ENCODE data around the gene FSTL4.

The FSTL4 gene

GRCh38 chr5:133612249-133612860 lies at the start of gene FSTL4:
TSS of gene FSTL4 (minus strand) at chr5:133612541.
- DNase-seq: no peak

GRCh38 chr5:133661389-133661788 lies 49.0 kb upstream of the FSTL4 start:
- DNase-seq: no peak

GRCh38 chr5:133658327-133658726 lies 46.0 kb upstream of the FSTL4 start:
- DNase-seq: no peak

GRCh38 chr5:133657036-133657435 lies 44.7 kb upstream of the FSTL4 start:
- no peak for DNase-seq

DNA sequence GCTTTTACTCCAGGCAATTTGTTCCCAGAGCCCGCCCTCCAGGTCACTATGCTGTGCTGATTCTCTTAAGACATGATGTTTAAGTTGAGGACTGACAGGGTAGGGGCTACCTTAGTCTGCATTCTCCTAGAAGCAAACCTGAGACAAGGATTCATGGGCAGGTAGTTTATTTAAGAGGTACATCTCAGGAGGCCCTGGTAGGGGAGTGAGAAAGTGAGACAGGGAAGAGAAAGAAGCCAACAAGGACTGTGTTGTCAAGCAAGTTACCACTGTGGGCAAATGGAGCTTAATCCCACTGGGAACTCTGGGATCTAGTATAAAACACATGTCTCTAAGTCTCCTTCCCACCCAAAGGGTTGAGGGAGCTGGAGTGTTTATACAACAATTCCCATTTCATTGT lies 43.6 kb upstream of the FSTL4 start:
- no peak for DNase-seq

DNA sequence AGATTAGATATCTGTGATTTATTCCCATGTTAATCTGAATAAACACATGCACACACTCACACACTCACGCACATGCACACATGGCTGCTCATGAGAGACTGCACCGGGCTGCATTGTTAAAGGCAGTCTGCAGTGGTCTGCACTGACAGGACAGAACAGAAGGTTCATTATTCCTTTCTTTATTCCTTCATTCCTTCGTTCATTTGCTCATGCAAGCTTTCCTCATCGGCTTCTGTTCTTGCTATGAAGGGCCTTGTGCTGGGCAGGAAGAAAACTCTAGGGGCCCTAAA lies 41.4 kb upstream of the FSTL4 start:
- DNase-seq: no peak

DNA sequence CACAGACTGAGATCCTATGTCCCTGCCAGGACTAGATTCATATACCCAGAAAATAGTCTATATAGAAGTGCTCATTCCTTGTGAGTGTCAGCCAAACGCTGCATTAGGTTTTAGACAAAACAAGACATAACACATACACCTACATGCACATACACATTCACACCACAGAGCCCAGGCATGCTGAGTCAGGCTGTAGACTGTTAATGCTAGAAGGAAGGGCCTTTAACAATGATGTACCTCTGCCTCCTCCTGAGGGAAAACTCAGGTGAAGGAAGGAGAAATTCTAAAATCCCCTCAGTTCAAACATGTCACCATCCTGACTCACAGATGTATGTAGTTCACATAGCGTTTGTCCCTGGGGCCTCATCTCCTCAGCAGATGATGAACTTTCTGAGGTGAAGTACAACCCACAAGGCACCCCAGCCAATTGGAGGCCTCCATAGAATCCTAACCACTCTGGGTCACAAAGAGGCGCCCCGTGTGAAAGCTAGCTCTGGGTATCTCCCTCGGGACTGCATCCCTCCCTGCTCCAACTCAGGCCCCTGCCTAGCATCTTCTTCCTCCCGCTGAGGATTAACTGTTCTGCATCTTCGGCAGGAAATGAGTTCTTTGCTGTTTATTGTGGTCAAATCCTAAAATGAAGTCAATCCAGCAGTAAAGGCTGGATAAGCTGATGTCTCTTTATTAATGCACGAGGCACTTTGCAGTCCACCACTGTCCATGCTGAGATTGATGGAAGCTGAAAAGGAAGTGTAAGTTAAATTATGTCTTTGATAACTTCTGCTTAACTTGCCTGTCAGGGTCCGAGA lies 40.8 kb upstream of the FSTL4 start:
- no peak for DNase-seq

- no peak for DNase-seq
These were observed 31.9 kb upstream of the FSTL4 start for GRCh38 chr5:133644000-133644865.

DNA sequence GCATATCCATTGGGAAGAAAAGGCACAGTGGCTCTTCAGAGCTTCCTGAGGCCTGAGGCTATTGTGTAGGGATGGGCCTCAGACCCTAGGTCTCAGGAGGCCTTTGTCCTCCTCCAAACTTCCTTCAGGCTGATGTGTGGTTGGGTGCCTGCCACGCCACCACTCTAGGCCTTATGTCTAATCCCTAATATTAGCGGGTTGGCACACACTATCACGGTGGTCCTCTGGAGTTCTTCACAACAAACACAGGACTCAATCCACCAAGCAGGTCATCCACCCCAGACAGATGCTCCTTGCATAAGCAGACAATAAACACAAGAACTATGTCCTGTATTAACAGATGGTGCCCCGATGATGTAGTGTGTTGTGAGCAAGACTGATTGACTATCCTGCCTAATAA lies 31.0 kb upstream of the FSTL4 start:
- DNase-seq: no peak

DNA sequence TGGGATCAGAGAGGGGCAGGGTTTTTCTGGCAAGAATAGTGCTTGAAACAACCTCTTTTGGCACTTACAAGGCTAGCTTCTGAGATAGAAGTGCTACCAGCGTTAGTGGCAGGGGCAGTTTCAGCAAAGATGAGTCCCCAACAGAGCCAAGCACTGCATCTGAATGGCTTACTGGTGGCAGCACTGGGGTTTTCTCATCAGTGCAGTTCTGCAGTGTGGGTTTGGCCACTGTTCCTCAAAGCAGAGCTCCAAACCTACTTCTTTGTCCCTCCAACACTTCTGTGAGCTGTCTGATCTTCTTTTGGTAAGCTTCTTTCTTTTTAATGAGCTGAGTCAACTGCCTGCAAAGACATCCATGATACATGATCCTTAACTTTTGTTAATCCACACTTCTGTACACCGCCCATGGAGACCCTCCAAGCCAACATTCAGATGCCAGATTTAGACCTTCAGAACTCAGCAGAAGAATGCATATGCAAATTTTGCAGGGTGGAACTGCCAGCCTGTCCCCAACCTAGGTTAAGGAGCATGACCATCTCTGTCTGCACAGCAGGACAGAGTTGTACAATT lies 29.9 kb upstream of the FSTL4 start:
- DNase-seq: no peak

- DNase-seq: no peak
These were observed 29.3 kb upstream of the FSTL4 start for GRCh38 chr5:133641683-133642082.

- DNase-seq: no peak
These were observed 27.6 kb upstream of the FSTL4 start for GRCh38 chr5:133639850-133640528.

DNA sequence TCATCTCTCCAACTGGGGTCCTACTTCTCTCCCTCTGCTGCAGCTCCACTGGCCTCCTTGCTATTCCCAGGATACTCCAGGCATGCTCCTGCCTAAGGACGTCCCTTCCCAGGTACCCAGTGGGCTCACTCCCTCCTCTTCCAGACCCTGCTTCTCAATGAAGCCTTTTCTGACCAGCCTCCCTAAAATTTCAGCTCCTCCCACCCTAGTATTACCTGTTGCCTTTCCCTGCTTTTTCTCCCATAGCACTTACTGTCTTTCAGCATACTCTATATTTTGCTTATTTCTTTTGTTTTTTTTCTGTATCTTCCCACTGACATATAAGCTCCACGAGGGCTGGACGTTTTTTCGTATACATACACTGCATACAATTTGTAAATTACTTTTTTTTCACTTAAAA lies 26.1 kb upstream of the FSTL4 start:
- DNase-seq: no peak

DNA sequence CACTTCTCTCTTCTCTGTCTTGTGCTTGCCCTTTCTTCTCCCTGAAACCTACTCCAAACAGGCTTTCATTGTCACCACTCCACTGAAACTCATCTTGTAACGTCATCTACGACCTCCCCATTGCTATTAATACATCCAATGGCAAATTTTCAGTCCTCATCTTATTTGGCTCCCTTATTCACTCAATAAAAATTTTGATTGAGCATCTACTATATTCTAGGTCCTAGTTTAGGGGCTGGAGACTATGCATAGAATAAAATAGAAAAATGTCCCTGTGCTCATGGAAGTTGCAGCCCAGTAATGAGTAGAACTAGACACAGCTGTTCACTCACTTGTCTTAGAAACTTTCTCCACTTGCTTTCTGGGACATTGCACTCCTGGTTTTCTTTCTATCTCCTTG lies 24.9 kb upstream of the FSTL4 start:
- DNase-seq: no peak

DNA sequence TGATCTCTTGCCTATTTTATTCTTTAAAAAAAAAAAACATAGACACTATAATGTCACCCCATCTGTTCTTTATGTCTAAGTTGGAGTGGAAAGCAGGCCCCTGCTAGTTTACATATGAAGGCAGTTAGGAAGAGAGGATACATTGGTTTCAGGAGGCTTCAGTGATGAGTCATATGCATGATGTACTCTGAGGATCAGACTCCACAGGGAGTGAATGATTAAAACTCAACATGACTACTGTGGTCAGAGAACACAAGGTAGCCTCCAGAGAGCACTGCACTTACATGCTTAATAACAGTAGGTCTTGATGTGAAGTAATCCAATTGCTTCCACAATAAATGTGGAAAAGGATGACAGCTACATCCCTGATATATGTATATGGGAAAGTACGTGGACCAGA lies 22.7 kb upstream of the FSTL4 start:
- no peak for DNase-seq

GRCh38 chr5:133627180-133627579 lies 14.8 kb upstream of the FSTL4 start:
- no peak for DNase-seq

- no peak for DNase-seq
These were observed 12.0 kb upstream of the FSTL4 start for GRCh38 chr5:133624316-133624715.

- DNase-seq: no peak
These were observed 5.8 kb upstream of the FSTL4 start for GRCh38 chr5:133618141-133618540.

DNA sequence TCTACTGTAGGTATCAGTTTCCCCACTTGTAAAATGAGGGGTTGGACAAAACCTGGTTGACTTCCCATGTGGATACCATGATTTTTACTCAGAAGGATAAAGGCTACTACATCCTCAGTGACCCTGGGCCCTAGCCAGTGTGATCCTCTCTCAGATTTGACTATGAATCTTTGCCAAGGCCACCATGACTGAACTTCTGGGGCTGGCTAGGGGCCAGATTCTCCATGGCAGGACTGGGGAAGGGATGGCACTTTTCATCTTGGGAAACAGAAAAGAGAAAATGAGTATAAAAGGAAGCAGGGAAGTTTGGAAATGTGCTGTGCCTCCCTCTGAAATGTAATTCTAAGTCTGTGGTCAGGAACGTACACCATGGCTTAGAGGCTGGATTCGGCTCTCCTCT lies 1.4 kb upstream of the FSTL4 start:
- DNase-seq: no peak

- no peak for DNase-seq
These were observed 843 bp upstream of the FSTL4 start for GRCh38 chr5:133613184-133613583.

DNA sequence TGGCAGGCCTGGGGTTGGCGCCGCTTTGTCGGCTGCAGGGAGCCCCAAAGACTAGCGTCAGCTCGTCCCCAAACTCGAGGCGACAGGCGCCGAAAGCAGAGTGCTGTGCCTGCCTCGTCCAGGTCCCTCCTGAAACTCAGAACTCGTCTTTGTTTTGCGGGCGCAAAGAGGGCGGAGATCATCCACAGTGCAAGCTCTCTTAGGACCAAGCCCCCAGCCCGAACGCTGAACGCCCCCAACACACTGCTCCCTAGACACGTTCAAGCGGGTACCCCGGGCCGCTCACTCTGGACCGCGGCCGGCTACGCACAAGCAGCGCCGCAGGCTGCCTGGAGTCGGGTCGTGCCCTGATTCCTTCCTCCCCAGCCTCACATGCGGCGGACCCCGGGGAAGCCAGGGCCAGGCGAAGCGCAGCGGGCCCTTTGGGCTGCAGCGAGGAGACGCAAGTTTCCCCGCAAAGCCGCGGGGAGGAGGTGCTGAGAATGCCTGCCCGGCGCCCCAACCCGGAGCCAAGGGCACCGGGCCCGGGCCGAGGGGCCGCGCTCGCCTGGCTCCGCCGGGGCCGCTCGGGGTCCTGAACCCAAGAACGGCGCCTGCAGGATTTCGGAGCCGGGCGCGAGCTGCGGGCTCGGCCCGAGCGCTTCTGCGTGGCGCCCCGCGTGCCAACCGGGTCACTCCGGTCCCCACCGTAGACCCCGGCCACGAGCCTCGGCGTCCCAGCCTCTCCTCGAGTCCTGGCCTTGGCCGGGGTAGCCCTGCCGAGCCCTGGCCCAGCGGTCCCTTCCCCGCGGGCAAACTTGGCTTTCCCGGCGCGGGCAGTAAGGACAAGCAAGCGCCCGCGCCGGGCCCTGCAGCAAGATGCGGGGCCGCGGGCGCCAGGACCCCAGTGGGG lies 738 bp downstream of the FSTL4 start:
- DNase-seq: no peak

Data from activated effector memory CD4-positive, alpha-beta T cell treated with Interleukin-2 at 50 U/mL for 16 hours (primary cell).